Stimulated activated CD8-positive, alpha-beta memory T cell treated with anti-CD3 and anti-CD28 coated beads, Interleukin-2, amount 100 ng/mL, for 48 hours (primary cell): ENCODE data around the gene PEX7.
"Not testable (repeated sequence)": the region's sequence is repeated elsewhere in the genome, so short reads cannot be mapped to it uniquely, and the experiment has no call there.

Experiments
- DNase-seq, 2 donors: peaks; one replicate each; pipeline ENCODE4 v3.0.0-alpha.2; 2020; ENCODE audit warnings: low read depth in 2 of 2

The PEX7 gene

DNA sequence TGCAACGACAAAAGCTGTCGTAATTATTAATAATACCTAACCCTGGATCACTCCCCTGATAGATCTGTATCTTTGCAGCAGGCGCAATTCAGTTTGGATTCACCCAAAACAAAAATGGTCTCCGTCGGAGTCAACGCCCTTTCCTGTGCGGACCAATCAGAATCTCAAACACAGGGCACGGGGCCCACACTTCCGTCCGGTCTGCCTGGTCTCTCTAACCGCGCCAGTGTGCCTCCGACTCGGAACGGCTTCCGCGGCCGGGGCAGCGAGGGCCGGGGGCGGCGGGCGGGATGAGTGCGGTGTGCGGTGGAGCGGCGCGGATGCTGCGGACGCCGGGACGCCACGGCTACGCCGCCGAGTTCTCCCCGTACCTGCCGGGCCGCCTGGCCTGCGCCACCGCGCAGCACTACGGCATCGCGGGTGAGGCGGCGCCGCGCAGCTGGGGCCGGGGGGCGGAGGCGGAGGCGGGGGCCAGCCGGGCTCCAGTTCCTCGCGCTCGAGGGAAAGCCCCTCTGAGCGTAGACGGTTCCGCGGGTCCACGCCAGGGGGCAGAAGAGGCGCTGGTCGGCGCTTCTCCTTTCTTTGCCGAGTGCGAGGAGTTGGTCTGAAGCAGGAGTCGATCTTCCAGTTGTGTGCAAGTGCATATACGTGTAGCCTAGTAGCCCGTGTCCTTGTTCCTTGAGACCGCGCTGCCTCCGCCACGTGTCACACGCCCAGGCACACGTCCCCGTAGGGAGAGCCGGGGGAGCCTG lies at the start of gene PEX7:
PEX7 (plus strand) TSS at position 217 of the 752 bp plus-strand sequence; CDS start at position 291, 74 bp downstream.
- DNase-seq: peak; percentile 76 to 81

- DNase-seq: no peak
Observed at GRCh38 chr6:136772685-136773472, 49.5 kb upstream of the PEX7 start.

- DNase-seq: no peak
Observed at GRCh38 chr6:136773473-136773796, 49.0 kb upstream of the PEX7 start.

DNA sequence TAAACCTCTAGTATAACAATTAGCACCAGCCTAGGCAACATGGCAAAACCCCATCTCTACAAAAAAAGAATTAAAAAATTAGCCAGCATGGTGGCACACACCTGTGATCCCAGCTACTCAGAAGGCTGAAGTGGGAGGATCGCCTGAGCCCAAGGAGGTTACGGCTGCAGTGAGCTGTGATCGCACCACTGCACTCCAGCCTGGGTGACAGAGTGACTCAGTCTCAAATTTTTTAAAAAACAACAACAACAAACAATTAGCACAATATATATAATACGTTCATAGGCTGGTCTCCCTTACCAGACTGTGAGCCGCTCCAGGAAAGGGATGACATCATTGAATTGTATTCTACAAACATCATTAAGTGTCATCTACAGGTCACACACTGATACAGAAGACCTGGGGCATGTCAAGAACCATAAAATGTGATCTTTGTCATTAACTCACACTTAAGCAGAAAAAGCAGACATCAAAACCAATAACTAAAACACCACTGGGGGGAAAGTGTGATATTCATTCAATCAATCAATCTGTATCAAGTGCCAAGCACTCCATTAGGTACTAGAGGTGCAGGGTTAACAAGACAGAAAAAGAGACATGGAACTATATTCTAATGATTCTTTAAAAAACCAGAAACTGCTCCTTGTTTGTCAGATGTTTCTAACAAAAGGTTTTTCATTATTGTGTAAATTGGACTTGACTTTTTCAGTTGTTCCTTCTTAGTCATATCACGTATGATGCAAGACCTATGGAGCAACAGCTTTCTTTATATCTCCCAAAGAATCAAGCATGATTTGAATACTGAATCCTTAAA lies 48.0 kb upstream of the PEX7 start:
- no peak for DNase-seq

DNA sequence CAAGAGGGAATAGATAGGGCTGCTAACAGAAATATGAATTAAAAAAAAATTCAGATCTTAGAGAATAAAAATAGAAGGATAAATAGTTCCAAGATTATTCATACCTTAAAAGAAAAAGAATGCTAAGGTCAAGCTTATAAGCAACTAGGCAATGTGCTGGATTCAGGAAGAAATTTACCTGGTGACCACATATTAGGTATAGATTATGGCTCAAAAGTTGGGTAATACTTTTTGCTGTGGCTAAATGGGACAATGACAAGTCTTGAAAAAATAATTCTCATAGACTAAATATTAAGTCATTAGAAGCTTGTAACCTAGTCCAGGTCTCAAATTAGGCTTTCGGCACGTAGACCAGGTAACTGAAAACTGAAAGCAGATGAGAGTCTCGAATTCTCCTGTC lies 47.3 kb upstream of the PEX7 start:
- DNase-seq: no peak

- DNase-seq: no peak
Observed at GRCh38 chr6:136775548-136775947, 46.8 kb upstream of the PEX7 start.

GRCh38 chr6:136777651-136778050 lies 44.7 kb upstream of the PEX7 start:
- DNase-seq: no peak

DNA sequence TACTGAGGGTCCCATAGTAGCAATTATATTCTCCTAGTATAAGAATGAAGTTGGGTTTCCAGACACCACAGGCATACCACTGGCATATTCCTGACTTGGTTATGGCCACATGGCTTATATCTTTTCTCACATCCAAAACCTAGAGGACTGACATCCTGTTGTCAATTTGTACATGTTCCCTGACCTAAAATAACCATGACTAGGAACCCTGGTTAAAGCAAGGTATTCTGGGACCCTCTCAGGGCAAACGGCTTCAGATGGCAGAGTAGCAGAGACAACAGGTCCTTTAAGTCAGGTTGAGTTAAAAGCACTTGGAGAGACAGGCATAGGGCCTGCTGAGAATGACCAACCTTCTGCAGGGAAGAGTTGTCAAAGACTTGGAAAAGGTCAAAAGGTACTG lies 42.7 kb upstream of the PEX7 start:
- DNase-seq: no peak

DNA sequence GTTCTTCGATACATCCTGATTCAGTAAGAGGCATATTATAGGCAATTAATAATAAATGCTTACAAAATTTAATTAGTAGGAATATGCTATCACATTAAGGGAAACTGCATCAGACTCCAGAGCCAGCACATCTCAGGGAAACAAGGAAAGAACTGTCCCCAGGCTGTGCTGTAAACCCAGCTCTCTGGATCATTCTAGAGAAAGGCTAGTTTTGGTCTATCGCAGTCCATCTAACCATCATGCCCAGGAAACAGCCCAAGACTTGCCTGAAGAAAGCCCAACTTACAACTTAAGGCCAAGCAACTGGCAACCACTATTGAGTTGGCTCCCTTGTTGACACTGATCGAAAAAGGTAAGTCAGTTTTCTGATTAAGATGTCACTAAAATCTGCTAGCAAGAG lies 41.4 kb upstream of the PEX7 start:
- no peak for DNase-seq

GRCh38 chr6:136782021-136782770 lies 40.2 kb upstream of the PEX7 start:
- DNase-seq: no peak

DNA sequence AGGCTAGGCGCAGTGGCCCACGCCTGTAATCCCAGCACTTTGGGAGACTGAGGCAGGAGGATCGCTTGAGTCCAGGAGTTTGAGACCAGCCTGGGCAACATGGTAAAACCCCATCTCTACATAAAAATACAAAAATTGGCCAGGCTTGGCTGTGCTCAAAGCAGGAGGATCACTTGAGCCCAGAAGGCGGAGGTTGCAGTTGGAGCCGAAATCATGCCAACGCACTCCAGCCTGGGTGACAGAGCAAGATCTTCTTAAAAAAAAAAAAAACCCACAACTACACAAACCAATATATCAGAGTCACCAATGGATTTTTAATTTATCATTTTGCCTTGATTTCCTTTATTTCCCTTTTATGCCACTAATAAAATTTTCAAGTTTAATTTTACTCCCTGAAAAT lies 39.4 kb upstream of the PEX7 start:
- no peak for DNase-seq

DNA sequence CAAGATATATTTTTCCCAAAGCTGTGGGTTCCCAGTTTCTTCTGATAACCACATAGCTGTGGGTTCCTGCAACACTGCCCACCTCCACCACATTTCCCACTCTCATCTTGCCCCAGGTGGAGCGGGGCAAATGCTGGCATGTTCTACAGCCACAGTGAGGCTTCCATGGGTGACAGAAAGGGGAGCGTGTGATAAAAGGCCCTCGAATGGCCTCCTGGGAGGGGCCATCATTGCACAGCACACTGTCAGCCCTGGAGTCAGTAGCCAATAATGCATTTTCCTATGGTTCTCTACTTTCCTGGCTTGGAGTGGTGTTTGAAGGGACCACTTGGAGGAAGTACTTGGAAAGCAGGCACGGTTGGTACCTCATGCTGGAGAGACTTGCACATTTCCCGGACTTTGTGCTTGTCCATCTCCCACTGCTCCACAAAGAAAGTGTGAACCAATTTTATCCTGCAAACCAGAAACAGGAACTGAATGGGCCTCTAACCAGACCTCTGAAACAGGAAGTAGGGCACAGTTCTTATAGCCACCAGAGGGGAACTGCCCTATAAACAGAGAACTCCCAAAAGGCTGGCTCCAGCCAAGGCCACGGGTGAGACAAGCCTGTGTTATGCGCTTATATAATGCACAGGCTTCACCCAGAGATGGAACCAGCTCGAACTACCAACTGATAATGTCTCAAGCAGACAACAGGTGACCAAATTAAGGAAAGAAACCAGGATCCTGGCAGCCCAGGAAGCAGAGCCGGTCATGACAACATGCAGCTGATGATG lies 38.7 kb upstream of the PEX7 start:
- no peak for DNase-seq

- no peak for DNase-seq
Observed at GRCh38 chr6:136784271-136784664, 38.1 kb upstream of the PEX7 start.

DNA sequence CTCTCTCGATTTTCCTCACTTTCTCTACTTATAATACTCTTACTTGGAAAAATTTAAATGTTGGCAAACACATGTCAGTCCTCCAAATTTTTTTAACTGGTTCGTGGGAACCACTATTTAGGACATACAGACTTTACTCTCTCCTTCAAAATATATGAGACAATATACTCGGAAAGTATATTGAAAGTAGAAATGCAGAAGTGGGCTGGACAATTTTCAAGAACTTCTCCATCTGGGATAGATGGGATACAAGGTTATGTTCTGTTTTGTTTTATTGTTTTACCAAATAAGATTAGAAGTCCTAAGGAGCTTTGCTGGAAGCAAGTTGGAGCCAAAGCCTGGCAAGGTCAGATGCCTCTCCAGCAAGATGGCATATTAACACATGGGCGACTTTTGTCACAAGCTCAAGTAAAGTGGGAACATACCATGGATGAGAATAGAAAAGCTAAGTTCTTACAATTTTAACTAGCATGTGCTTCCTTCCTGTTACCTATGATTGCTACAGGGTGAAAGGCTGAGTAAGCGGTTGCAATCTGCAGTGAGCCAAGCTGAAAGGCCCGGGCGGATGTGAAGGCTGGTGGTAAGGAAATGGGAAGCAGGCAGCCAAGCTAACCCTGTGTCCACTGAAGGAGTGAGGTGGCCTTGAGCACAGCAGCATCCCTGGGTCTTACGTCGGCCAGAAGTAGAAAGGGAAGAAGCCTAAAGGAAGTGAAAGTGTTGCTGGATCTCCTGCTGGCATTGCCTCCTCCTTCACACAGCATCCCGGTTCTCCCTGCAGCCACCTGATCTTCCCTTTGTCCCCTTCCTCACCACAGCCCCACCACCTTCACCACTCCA lies 37.3 kb upstream of the PEX7 start:
- peak in 1 of 2 donors; percentile 17 for DNase-seq

DNA sequence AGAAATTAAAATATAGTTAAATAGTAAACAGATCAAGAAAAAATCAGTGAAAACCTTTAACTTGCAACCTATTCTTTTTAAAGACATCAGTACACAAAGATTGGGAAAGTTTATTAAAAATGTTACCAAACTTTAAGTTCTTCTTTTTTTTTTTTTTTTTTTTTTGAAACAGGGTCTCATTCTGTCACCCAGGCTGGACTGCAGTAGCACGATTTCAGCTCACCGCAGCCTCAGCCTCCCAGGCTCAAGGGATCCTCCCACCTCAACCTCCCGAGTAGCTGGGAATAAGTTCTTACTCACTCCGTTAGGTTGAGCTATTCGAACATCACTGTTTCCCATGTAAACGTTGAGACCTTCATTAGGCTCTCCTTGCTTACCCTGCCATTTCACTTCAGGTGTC lies 35.7 kb upstream of the PEX7 start:
- DNase-seq: no peak

DNA sequence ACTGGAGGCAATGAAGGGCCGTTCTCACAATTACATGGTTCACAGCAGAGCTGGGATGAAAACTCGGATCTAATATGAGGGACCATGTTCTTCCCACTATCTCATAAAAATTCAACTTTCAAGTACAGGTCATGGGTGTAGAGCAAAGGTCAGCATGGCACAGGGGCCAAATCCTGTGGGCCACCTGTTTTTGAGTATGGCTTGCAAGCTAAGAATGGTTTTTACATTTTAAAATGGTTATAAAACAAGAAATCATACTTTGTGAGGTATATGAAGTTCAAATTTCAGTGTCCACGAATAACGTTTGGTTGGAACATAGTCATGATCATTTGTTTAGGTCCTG lies 34.7 kb upstream of the PEX7 start:
- DNase-seq: no peak

DNA sequence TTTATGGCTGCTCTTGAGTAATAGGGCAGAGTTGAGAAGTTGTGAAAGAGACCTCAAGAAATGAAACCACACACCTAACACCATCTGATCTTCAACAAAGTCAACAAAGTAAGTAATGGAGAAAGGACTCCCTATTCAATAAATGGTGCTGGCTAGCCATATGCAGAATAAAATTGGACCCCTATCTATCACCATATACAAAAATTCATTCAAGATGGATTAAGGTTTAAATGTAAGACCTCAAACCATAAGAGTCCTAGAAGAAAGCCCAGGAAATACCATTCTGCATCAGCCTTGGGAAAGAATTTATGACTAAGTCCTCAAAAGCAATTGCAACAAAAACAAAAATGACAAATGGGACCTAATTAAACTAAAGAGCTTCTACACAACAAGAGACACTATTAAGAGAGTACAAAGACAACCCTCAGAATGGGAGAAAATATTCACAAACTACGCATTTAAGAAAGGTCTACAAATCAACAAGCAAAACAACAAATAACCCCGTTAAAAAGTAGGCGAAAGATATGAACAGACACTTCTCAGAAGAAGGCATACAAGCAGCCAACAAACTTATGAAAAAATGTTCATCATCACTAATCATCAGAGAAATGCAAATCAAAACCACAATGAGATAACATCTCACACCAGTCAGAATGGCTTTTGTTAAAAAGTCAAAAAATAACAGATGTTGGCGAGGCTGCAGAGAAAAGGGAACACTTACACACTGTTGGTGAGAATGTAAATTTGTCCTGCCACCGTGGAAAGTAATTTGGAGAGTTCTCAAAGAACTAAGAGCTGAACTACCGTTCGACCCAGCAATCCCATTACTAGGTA lies 34.1 kb upstream of the PEX7 start:
- DNase-seq: no peak

- DNase-seq: not testable (repeated sequence)
Observed at GRCh38 chr6:136789440-136789839, 33.0 kb upstream of the PEX7 start.
